K562 (cell line): ENCODE results near the gene FEN1. TPM values are rescaled to one million over a fixed set of nuclear protein-coding genes. Genes with fewer than 3 reads are reported as not detected.

ENCODE experiments used
- ATF2 ChIP-seq: sonication (generic); formaldehyde crosslinking; IDR thresholded peaks from 2 replicates; pipeline ENCODE4 v1.8.1; 2022; ENCODE audit warnings: missing genetic modification reagents
- CBX1 ChIP-seq: sonication (generic); IDR thresholded peaks from 2 replicates; pipeline ENCODE4 v1.6.1; 2016; ENCODE audit warnings: antibody characterized with exemption, low read depth, mild to moderate bottlenecking
- ETV1 ChIP-seq: fragments of 450-650 bp; conservative IDR thresholded peaks from 2 replicates; pipeline ENCODE4 v1.6.1; 2016; ENCODE audit warnings: missing genetic modification characterization, control low read depth, low read depth, missing compliant biosample characterization
- LCOR ChIP-seq: sonication (generic); formaldehyde crosslinking; IDR thresholded peaks from 2 replicates; pipeline ENCODE4 v1.8.0; 2022; ENCODE audit warnings: mild to moderate bottlenecking, missing genetic modification reagents
- PHB2 ChIP-seq: fragments of 450-650 bp; IDR thresholded peaks from 2 replicates; pipeline ENCODE4 v1.6.1; 2017; ENCODE audit warnings: low read depth
- PRPF4 ChIP-seq: fragments of 200-400 bp; formaldehyde crosslinking; IDR thresholded peaks from one replicate; pipeline ENCODE4 v1.6.1; 2017; ENCODE audit warnings: low read length, low read depth, mild to moderate bottlenecking; ENCODE audit not compliant: insufficient read depth, poor library complexity, severe bottlenecking
- RREB1 ChIP-seq: fragments of 250-450 bp; sonication (Bioruptor Pico); IDR thresholded peaks from 2 replicates; pipeline ENCODE4 v1.4.0; 2020
- SETDB1 ChIP-seq: IDR thresholded peaks from one replicate; pipeline ENCODE4 v1.6.1; 2012; ENCODE audit warnings: low read length, control low read depth, inconsistent platforms
- SMC3 ChIP-seq: conservative IDR thresholded peaks from 2 replicates; pipeline ENCODE4 v1.6.1; 2011; ENCODE audit warnings: low read depth, low read length, improper control_type of control experiment; ENCODE audit not compliant: insufficient read depth
- TFE3 ChIP-seq: fragments of 450-650 bp; formaldehyde crosslinking; IDR thresholded peaks from 2 replicates; pipeline ENCODE4 v1.4.0; 2020; ENCODE audit warnings: mild to moderate bottlenecking, mixed read lengths
- ZBTB34 ChIP-seq: fragments of 250-450 bp; sonication (Bioruptor Pico); IDR thresholded peaks from 2 replicates; pipeline ENCODE4 v1.8.0; 2021; ENCODE audit warnings: mild to moderate bottlenecking, moderate library complexity
- ZEB2 ChIP-seq: fragments of 450-650 bp; IDR thresholded peaks from 2 replicates; pipeline ENCODE4 v1.6.1; 2016
- ZNF395 ChIP-seq: fragments of 200-800 bp; sonication (Bioruptor generic); IDR thresholded peaks from 2 replicates; pipeline ENCODE4 v1.6.1; 2017; ENCODE audit warnings: missing genetic modification characterization, missing compliant biosample characterization
- ZNF696 ChIP-seq: fragments of 250-450 bp; sonication (Bioruptor Pico); conservative IDR thresholded peaks from 2 replicates; pipeline ENCODE4 v1.4.0; 2020; ENCODE audit warnings: mild to moderate bottlenecking, moderate library complexity
- polyA plus RNA-seq, 8 experiments: library from polyadenylated mRNA; depleted of rRNA in 4 of 8; stranded (reverse) in 5 of 8; unstranded in 3 of 8; fragments of >200 nt; fragmentation: Nextera tagmentation in 2 of 8; fragmentation: Illumina TruSeq in 1 of 8; extraction: Ambion mirVana in 2 of 8; extraction: Trizol in 1 of 8; gene quantifications; 2 replicates each; pipeline versions ENCODE4 v1.2.1 to v1.2.3, GENCODE V29; 2011 to 2014; ENCODE audit warnings: inconsistent platforms in 1 of 8, missing spikeins in 1 of 8
- total RNA-seq, 7 experiments: library from RNA; depleted of rRNA in 6 of 7; stranded (reverse); fragments of >200 nt in 6 of 7; fragmentation: Illumina TruSeq in 2 of 7; extraction: Trizol in 2 of 7; gene quantifications; 2 replicates each; pipeline versions ENCODE4 v1.2.1 to v1.2.3, GENCODE V29; 2011 to 2021; ENCODE audit warnings: low replicate concordance in 1 of 7

FEN1 gene
- total and polyA plus RNA-seq, 9 of the 15 experiments (the other 6 are each of a cell fraction or from before 2014, with no cell fraction given), result 58.1 to 156 (median 137) TPM

GRCh38 chr11:61834278-61835048 lies 41.8 kb downstream of the FEN1 start (continued):
- TF ChIP-seq TFE3 (no peak), SETDB1 (no peak), PRPF4 (no peak), RREB1 (CRISPR knock-in tag) (no peak), LCOR (CRISPR knock-in tag) (0 out of 2 replicates have a peak, but pooled peaks have one; percentile 21), ZBTB34 (CRISPR knock-in tag) (no peak), ZEB2 (no peak), CBX1 (no peak), ZNF395 (CRISPR knock-in tag) (peak; percentile 90), PHB2 (peak; percentile 56; the same call in 1 of the 2 replicates), ATF2 (no peak), ETV1 (tag) (peak; percentile 93), SMC3 (no peak), ZNF696 (no peak)
